BLaER1 (cell line): ENCODE data around the gene HSPA12A.

Experiments
- H3K27ac ChIP-seq: shearing (Covaris generic); formaldehyde crosslinking; 2 replicates; pipeline ENCODE4 v1.8.1; 2022
- H3K27me3 ChIP-seq: shearing (Covaris generic); formaldehyde crosslinking; 2 replicates; pipeline ENCODE4 v1.8.1; 2022
- H3K36me3 ChIP-seq: shearing (Covaris generic); formaldehyde crosslinking; 2 replicates; pipeline ENCODE4 v1.8.1; 2022
- H3K4me1 ChIP-seq: shearing (Covaris generic); formaldehyde crosslinking; 2 replicates; pipeline ENCODE4 v1.8.1; 2022
- H3K4me2 ChIP-seq: shearing (Covaris generic); formaldehyde crosslinking; 2 replicates; pipeline ENCODE4 v1.8.1; 2022
- H3K4me3 ChIP-seq: shearing (Covaris generic); formaldehyde crosslinking; 2 replicates; pipeline ENCODE4 v1.8.1; 2022
- H3K9ac ChIP-seq: shearing (Covaris generic); formaldehyde crosslinking; 2 replicates; pipeline ENCODE4 v1.8.1; 2022
- H3K9me3 ChIP-seq: shearing (Covaris generic); formaldehyde crosslinking; 2 replicates; pipeline ENCODE4 v1.8.1; 2022
- H4K20me1 ChIP-seq: shearing (Covaris generic); formaldehyde crosslinking; 2 replicates; pipeline ENCODE4 v1.8.1; 2022
- Cebpa-rat ChIP-seq: shearing (Covaris generic); IDR thresholded peaks from 2 replicates; pipeline ENCODE4 v1.8.1; 2022

Gene HSPA12A

DNA sequence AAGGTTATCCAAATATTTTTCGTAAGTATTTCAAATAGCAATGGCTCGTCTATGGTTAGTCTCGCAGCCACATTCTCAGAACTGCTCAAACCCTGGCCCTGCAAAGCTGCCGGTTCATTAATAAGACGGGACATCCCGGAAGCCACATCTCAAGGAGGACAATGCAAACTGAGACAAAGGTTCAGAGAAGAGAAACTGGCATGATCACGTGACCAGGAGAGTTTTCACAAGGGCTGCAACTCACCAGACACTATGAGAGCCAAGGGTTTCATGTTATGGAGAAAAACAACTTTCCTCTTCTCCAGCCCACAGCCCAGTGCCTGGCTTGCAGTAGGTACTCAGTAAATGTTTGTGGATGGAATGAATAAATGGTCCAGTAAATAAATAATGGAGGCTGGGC lies 5.0 kb upstream of the HSPA12A start:
- no peak overlapping the region for H3K27ac ChIP-seq
- H3K9me3 ChIP-seq = peaks cover 11% of the 10 kb centered on the region
- peaks cover 26% of the 10 kb centered on the region for H3K4me1 ChIP-seq
- peaks cover 21% of the 10 kb centered on the region for H3K27me3 ChIP-seq
- no peak overlapping the region for H3K4me2 ChIP-seq
- TF ChIP-seq Cebpa-rat = no peak
- H3K36me3 ChIP-seq = no peaks in the 10 kb centered on the region
- H3K9ac ChIP-seq = no peak overlapping the region
- no peak overlapping the region for H3K4me3 ChIP-seq
- 0 out of 2 replicates have a peak, but pooled peaks cover 16% of the 10 kb centered on the region for H4K20me1 ChIP-seq

DNA sequence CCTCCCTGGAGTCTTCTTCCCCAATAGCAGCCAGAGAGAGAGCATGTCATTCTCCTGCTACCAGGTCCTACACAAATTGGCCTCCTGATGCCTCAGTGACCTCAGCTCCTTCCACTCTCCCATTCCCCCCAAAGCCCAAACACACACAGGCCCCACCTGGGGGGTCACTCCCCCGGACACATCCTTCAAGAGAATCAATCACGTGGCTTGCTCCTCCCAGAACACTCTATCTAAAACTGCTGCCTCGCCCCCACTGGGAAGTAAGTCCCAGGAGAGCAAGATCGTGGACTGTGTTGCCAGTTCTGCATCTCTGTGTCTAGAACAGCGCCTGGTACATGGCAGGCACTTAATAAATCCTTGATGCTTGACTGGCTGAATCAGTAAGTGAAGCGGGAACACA lies 2.5 kb upstream of the HSPA12A start:
- no peaks in the 10 kb centered on the region for H3K36me3 ChIP-seq
- H4K20me1 ChIP-seq = peaks cover 28% of the 10 kb centered on the region
- peaks cover 46% of the 10 kb centered on the region for H3K27me3 ChIP-seq
- H3K9me3 ChIP-seq = peaks cover 11% of the 10 kb centered on the region
- TF ChIP-seq Cebpa-rat = no peak
- H3K4me1 ChIP-seq = peaks cover 36% of the 10 kb centered on the region
- H3K4me2 ChIP-seq = peak overlapping the region; percentile 64
- no peak overlapping the region for H3K27ac ChIP-seq
- no peak overlapping the region for H3K9ac ChIP-seq
- no peak overlapping the region for H3K4me3 ChIP-seq

DNA sequence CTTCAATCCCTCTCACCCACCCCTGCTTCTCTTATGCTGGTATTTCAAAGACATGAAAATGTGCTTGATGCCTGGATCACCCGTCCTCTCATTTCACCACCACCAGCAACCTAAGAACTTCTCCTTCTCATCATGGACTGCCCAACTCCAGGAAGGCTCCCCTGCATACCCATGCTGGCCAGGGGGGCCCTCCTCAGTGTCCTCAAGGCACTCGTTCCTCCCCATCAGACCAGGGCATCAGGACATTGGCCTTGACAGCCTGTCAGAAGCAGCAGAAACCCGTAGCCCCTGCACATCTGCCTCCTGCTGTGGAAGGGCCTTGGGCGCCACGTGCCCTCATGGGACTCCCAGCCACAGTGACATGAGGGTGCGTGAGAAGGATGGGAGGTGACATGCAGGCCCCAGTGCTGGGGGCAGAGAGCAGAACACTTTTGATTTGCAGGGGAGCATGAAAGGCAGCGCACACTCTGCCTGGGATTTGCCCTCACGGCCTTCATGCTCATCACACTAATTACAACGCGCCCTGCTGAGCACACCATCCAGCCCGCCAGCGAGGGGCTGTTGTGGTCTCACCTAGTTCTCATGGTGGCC lies 1.9 kb upstream of the HSPA12A start:
- no peak for TF ChIP-seq Cebpa-rat
- Histone ChIP-seq H3K4me3 (no peak overlapping the region), H3K4me1 (peaks cover 36% of the 10 kb centered on the region), H3K36me3 (no peaks in the 10 kb centered on the region), H3K4me2 (peak overlapping the region; percentile 64), H3K9me3 (peaks cover 11% of the 10 kb centered on the region), H3K27me3 (peaks cover 52% of the 10 kb centered on the region), H3K9ac (no peak overlapping the region), H3K27ac (no peak overlapping the region), H4K20me1 (peaks cover 28% of the 10 kb centered on the region)

DNA sequence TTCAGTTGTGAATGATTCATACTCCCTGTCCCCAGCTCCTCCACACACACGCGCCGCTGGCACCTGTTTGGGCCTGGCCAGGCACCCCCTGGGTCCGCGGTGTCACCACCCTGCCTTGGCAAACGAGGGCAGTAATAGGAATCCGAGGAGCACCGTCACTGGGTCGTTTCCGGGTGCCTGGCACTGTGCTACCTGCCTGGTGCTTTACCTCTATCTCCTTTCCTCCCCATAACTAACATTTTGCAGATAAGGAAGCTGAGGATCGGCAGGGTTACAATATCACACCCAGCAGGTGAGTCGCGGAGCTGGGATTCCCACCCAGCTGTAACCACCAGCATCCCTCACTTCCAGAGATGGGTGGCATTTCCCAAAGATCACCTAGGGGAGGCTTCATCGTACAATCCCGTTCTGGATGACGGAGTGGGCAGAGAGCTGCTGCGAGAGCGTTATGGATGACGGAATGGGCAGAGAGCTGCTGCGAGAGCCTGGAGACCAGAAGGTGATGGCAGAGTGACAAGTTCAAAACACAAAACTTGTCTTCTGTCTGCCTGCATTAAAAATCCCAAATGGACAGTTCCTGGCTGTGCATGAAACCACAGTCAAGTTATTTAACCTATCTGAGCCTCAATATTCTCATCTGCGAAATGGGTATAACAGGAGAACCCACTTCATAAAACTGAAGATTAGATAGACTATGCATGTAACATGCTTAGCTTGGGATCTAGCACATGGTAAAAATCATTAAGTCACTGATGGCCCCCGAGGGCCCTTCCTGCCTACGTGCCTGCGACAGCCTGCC lies 1.1 kb upstream of the HSPA12A start:
- Histone ChIP-seq H4K20me1 (peaks cover 28% of the 10 kb centered on the region), H3K9ac (no peak overlapping the region), H3K27ac (no peak overlapping the region), H3K9me3 (peaks cover 6% of the 10 kb centered on the region), H3K27me3 (peaks cover 59% of the 10 kb centered on the region), H3K4me3 (peak overlapping the region; percentile 72), H3K36me3 (no peaks in the 10 kb centered on the region), H3K4me1 (peaks cover 36% of the 10 kb centered on the region), H3K4me2 (peak overlapping the region; percentile 96)
- no peak for TF ChIP-seq Cebpa-rat

DNA sequence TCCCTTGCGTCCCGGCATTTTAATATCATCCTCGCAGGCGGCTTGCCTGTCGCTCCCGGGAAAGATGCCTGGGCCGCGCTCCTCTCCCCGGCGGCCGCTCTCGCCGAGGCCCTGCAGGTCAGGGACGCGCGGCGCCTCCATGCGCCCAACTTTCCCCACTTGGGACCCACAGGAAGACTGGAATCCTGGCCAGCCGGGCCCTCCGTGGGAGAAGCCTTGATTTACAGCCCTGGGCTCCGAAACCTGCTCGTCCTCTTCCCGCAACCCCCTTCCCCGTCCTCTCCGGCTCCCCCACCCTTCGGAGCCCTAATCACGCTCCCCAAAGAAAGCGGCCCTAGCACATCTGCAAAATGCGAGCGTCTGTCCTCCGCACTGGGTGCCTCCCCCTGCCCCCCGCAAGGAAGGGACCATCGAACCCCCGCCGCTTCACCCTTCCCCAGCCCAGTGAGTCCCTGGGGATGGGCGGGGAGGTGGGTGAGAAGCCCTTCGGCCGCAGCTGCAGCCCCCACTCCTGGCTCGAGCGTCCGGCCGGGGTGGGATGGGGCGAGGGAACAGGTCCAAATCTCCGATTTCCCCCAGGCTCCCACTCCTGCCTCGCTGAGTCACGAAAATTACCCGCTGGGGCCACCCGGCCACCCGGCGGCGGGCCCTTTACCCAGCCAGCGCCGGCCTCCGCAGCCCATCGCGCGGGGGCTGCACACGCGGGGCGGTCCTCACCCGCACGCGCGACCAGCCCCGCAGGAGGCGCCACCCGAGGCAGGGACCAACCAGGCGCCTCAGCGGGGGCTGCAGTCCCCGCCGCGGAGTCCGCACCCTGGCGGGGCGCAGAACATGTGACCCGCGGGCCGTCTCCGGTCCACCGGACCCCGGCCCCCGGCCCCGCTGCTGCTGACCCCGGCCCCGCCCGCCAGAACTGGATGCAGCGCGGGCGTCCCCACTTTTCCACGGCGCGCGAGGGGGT lies 695 bp downstream of the HSPA12A start:
- H3K27me3 ChIP-seq = peaks cover 59% of the 10 kb centered on the region
- TF ChIP-seq Cebpa-rat = no peak
- H3K9me3 ChIP-seq = no peaks in the 10 kb centered on the region
- peak overlapping the region; percentile 72 for H3K4me3 ChIP-seq
- H4K20me1 ChIP-seq = peaks cover 28% of the 10 kb centered on the region
- H3K27ac ChIP-seq = no peak overlapping the region
- peak overlapping the region; percentile 96 for H3K4me2 ChIP-seq
- no peaks in the 10 kb centered on the region for H3K36me3 ChIP-seq
- H3K9ac ChIP-seq = no peak overlapping the region
- peaks cover 36% of the 10 kb centered on the region for H3K4me1 ChIP-seq

DNA sequence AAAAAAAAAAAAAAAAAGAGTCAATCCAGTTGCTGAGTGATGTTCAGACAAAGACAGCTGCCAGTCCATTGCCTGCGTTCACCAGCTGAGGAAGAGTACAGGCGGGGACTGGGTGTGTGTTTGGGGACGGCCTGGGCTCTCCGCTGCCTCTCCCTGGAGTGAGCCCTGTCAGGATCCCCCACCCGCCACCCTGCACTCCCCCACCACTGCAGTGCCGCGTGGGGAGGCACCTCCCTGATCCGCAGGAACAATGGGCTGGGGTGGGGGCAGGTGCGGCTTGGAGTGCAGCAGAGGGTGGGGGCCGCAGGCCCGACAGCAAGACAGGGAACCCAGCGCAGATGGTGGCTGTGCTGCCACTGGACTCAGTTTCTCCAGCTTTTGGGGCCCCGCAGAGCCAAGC lies 1.4 kb downstream of the HSPA12A start:
- H3K4me3 ChIP-seq = no peak overlapping the region
- H3K4me1 ChIP-seq = peaks cover 36% of the 10 kb centered on the region
- no peak overlapping the region for H3K4me2 ChIP-seq
- no peaks in the 10 kb centered on the region for H3K36me3 ChIP-seq
- peaks cover 28% of the 10 kb centered on the region for H4K20me1 ChIP-seq
- H3K27ac ChIP-seq = no peak overlapping the region
- H3K9me3 ChIP-seq = no peaks in the 10 kb centered on the region
- peaks cover 59% of the 10 kb centered on the region for H3K27me3 ChIP-seq
- no peak overlapping the region for H3K9ac ChIP-seq
- no peak for TF ChIP-seq Cebpa-rat

DNA sequence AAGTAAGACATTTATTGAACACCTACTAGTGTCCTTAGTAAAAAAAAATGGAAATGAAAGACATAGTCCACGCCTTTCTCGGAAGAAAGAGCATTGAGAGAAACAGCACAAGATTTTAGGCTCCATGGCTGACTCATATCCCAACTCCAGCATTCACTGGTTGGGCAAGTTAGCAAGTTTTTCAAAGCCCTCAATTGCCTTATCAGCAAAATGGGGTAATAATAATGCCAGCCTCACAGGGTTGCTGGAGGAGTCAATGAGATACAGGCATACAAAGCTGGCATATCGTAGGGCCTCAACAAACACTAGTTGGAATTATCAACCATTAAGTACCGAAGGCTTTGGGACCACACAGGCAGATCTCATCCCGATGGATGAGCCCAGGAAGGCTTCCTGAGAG lies 4.0 kb downstream of the HSPA12A start:
- Histone ChIP-seq H3K4me1 (peaks cover 17% of the 10 kb centered on the region), H3K9ac (no peak overlapping the region), H3K36me3 (no peaks in the 10 kb centered on the region), H3K4me2 (no peak overlapping the region), H3K27ac (no peak overlapping the region), H3K4me3 (no peak overlapping the region), H3K27me3 (peaks cover 48% of the 10 kb centered on the region), H4K20me1 (peaks cover 17% of the 10 kb centered on the region), H3K9me3 (no peaks in the 10 kb centered on the region)
- TF ChIP-seq Cebpa-rat = no peak

DNA sequence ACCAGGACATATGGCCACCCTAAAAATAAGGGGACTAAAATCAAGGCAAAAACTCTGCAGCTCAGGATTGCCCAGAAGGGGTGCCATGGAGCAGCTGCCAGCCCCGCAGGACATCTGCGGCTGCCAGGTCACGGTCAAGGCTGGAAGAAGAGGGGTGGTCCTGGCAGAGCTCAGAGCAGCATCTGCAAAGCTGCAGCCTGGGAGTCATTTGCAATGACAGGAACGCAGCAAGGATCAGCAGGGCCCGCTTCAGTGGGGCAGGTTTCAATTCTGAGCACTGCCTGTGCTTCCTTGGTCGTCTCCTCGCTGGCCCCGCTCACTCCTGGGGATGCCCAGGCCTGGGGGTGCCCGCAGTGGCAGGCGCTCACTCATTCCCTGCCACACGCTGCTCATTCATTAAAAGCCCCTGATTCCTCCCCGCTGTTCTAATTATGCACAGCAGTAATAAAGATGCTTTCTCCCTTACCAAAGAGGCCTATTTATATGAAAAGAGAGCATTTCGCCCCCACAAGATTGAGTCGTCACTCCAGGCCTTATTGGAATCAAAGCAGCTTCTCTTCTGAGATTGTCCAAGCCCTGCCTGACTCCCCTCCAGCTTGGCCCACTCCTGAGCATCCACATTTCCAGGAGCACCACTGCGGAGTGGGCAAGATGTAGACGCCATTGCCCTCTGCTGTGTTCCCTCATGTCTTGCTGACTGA lies 4.6 kb downstream of the HSPA12A start:
- Histone ChIP-seq H3K4me3 (no peak overlapping the region), H3K36me3 (no peaks in the 10 kb centered on the region), H3K4me2 (no peak overlapping the region), H3K27ac (no peak overlapping the region), H3K9ac (no peak overlapping the region), H3K4me1 (peaks cover 12% of the 10 kb centered on the region), H3K9me3 (no peaks in the 10 kb centered on the region), H3K27me3 (peaks cover 42% of the 10 kb centered on the region), H4K20me1 (peaks cover 11% of the 10 kb centered on the region)
- TF ChIP-seq Cebpa-rat = no peak

DNA sequence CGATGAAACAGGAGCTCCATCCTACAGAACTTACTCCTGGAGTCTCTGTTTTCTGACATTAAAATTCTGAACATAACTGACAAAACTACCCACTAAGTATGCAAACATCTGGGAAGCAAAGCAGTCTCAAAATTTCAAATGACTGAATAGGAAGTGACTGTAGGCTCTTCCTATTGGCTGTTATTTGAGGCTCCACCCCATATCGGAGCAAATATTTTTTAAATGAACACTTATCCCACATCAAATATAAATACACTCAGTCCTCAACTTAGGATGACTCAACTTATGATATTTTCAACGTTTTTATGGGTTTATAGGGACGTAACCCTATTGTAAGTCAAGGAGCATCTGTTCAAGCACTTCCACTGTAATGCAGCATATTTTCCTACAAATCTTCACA lies 8.8 kb downstream of the HSPA12A start:
- Histone ChIP-seq H3K4me2 (no peak overlapping the region), H3K9ac (no peak overlapping the region), H3K27me3 (peaks cover under 1% of the 10 kb centered on the region; the same call in 1 of the 2 replicates), H3K4me1 (no peaks in the 10 kb centered on the region), H3K9me3 (no peaks in the 10 kb centered on the region), H3K4me3 (no peak overlapping the region), H4K20me1 (no peaks in the 10 kb centered on the region), H3K36me3 (no peaks in the 10 kb centered on the region), H3K27ac (no peak overlapping the region)
- no peak for TF ChIP-seq Cebpa-rat
